GM21528 (cell line): Measurements from ENCODE around the gene ZFP36.
A peak's percentile ranks its signal among the peaks of the same experiment; 100 is the strongest.

Source experiments
- ATAC-seq: cut with Tn5 transposase; IDR thresholded peaks from one replicate; pipeline ENCODE4 v1.9.1; 2021; ENCODE audit warnings: mild to moderate bottlenecking, moderate library complexity; ENCODE audit not compliant: unreplicated experiment, low FRiP score

ZFP36 gene

DNA sequence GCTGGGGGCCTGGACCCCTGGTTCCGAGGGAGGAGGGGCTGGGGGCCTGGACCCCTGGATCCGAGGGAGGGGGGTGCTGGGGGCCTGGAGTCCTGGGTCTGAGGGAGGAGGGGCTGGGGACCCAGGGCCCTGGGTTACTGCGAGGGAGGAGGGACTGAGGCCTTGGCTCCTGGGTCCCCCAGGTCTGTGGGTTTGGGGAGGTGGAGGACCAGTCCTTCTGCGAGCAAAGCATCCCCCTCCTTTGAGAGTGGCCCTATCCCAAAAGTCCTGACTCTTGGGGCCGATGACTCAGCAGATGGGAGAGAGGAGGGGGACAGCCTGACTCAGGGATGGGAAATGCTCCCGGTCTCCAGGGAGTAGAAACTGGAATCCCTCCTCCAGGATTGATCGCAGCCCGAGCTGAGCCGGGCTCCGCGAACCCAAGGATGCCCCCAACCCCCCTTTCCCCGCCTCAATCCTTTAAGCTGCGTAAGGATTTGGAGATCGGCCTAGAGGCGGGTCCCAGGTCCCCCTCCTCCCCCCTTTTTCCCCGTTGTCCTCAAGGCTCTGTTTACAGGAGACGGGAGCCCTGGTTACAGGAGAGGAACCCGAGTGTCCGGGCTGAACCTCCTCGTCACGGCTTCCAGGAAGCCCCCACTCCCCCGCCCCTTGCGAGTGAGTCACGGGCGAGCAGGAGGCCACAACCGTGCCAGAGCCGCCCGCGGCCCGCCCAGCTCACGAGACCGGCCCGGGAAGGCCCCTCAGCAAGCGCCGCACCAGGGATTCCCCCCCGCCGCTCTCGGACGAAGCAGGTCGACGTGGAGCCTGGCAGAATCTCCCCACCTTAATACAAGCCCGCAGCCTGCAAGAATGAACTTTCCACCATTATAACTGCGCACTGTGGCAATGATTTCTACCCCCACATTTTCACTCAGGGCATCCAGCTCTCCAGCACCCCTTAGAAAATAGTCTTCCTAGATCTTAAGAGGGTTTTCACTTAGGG is 3.0 kb upstream of the ZFP36 start:
- ATAC-seq, result no peak

DNA sequence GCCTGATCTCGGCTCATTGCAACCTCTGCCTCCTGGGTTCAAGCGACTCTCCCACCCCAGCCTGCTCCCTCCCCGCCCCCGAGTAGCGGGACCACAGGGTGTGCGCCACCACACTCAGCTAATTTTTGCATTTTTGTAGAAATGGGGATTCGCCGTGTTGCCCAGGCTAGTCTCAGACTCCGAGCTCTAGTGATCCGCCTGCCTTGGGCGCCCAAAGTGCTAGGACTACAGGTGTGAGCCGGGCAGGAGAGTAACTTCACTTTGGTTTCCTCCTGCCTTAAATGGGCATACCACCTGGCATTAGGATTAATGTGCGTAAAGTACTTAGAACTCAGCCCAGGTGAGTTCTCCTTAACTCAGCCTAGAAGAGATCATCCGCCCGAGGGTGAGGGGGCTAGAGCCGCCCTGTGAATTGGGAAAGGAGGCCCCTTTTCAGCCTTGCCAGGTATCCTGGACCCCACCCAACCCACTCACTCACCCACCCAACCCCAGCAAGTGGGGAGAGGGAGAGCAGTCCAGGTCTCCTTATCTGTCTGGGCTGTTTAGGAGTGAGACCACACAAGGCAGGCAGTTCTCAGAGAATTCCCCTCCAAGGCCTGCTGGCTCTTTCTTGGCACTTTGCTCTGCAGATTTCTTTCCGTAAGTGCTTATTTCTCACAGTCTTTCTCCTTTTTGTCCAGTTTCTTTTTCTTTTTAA is 1.2 kb upstream of the ZFP36 start:
- no peak for ATAC-seq

DNA sequence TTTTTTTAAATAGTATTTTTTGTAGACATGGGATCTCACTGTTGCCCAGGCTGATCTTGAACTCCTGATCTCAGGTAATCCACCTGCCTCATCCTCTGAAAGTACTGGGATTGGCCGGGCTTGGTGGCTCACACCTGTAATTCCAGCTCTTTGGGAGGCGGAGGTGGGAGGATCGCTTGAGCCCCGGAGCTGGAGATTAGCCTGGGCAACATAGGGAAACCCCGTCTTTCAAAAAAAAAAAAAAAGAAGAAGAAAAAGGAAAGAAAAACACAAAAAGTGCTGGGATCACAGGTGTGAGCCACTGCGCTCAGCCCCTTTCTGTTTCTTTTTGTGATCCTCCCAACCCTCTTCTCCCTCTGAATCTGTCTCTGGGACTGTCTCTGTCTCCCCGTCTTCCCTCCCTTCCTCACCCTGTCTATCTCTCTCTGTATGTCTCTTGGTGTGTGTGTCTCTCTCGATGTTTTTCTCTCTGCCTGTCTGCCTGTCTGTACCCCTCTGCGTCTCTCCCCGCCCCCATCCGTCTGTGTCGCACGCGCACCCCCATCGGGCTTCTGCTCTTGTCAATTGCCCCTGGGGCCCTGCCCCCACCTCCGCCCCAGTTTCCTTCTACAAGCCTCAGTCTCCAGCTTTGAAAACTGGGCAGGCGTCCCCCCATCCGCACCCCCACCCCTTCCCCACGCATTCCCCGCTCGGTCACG is 540 bp upstream of the ZFP36 start:
- ATAC-seq, result no peak

DNA sequence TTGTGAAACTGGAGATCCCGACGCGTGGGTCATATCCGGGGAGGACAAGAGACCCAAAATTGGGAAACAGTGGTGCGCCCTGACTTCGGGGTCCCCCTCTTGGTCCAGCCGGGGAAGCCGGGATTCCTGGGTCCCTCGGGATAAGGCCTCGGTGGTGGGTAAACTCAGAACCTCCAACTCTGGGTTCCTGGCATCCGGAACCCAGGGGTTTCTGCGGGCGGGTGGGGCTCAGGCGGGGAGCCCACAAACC is 688 bp downstream of the ZFP36 start:
- no peak for ATAC-seq

DNA sequence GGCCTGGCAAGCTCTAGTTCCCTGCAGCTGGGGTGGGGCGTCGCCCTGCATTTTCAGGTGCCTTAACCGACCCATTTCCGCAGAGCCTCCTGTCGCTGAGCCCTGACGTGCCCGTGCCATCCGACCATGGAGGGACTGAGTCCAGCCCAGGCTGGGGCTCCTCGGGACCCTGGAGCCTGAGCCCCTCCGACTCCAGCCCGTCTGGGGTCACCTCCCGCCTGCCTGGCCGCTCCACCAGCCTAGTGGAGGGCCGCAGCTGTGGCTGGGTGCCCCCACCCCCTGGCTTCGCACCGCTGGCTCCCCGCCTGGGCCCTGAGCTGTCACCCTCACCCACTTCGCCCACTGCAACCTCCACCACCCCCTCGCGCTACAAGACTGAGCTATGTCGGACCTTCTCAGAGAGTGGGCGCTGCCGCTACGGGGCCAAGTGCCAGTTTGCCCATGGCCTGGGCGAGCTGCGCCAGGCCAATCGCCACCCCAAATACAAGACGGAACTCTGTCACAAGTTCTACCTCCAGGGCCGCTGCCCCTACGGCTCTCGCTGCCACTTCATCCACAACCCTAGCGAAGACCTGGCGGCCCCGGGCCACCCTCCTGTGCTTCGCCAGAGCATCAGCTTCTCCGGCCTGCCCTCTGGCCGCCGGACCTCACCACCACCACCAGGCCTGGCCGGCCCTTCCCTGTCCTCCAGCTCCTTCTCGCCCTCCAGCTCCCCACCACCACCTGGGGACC is 1.2 kb downstream of the ZFP36 start:
- ATAC-seq, result no peak

DNA sequence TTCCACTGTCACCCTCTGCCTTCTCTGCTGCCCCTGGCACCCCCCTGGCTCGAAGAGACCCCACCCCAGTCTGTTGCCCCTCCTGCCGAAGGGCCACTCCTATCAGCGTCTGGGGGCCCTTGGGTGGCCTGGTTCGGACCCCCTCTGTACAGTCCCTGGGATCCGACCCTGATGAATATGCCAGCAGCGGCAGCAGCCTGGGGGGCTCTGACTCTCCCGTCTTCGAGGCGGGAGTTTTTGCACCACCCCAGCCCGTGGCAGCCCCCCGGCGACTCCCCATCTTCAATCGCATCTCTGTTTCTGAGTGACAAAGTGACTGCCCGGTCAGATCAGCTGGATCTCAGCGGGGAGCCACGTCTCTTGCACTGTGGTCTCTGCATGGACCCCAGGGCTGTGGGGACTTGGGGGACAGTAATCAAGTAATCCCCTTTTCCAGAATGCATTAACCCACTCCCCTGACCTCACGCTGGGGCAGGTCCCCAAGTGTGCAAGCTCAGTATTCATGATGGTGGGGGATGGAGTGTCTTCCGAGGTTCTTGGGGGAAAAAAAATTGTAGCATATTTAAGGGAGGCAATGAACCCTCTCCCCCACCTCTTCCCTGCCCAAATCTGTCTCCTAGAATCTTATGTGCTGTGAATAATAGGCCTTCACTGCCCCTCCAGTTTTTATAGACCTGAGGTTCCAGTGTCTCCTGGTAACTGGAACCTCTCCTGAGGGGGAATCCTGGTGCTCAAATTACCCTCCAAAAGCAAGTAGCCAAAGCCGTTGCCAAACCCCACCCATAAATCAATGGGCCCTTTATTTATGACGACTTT is 2.0 kb downstream of the ZFP36 start:
- no peak for ATAC-seq

DNA sequence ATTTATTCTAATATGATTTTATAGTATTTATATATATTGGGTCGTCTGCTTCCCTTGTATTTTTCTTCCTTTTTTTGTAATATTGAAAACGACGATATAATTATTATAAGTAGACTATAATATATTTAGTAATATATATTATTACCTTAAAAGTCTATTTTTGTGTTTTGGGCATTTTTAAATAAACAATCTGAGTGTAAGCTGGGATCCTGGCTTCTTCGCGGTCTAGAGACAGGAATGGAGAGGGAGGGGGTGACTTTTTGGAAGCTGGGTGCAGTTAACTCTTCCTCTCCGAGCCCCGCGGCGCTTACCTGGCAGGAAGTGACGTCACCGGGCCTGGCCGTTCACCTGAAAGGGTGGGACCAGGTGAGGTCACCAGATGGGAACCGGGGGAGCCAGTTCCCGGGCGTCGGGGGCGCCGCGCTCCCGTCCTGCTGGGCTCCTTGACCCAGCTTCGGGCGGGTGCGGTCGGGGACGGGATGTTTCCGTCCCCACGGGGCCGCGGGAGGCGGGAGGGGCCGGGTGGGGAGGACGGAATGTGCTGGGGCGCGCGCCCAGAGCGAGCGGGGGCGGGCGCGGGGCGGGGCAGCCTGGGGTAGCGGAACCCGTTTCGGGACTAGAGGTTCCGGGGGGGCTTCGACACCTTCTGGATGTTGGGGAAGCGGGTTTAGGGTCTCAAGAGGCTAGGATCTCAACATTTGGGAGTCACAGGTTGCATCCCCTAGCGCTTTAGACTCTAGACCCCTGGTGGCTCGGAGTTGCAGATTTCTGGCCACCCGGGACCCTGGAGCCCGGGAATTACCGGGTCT is 2.8 kb downstream of the ZFP36 start:
- ATAC-seq, result no peak

DNA sequence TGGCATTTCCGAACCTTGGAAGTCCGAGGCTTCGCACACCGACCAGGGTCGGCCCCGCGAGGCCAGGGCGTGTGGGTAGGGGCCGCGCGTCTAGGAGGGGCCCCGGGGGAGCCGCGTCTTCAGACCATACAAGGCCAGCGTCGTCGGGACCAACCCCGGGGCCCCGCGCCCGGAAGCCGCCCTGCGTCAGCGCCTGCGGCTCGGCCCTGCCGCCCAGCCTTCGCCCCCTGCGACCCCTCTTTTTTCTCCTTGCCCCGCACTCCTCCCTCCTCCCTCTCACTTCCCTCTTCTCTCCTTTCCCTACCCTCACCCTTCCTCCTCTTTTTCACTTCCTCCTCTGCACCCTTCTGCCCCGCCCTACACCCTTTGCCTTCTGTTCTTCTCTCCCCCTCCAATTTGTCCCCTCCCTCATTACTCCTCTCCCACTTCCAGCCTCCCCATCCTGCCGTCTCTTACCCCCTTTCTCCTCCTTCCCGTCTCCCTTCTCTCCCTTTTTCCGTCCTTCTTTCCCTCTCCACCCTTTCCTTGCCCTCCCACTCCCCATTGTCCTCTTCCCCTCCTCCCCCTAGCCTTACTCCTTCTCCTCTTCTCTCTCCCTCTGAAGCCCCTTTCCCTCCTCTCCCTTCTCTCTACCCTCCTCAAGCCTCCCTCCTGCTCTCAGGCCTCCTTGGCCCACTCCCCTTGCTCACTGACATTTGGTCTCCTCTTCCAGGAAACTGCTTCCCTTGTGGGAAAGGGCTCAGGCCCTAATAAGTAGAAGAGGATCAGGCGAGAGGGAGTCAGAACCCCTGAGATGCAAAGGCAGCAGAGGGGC is 3.6 kb downstream of the ZFP36 start:
- ATAC-seq, result no peak

DNA sequence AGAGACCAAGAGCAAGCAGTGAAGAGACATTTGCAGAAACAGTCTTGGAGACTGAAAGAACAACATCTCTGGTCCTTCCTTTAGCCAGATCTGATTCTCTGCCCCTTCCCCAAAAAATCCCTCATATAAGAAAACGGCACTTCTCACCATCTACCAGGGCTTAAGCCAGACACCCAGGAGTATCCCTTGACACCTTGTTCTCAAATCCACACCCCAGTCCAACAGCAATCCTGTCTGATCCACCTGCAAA is 4.1 kb downstream of the ZFP36 start:
- no peak for ATAC-seq

DNA sequence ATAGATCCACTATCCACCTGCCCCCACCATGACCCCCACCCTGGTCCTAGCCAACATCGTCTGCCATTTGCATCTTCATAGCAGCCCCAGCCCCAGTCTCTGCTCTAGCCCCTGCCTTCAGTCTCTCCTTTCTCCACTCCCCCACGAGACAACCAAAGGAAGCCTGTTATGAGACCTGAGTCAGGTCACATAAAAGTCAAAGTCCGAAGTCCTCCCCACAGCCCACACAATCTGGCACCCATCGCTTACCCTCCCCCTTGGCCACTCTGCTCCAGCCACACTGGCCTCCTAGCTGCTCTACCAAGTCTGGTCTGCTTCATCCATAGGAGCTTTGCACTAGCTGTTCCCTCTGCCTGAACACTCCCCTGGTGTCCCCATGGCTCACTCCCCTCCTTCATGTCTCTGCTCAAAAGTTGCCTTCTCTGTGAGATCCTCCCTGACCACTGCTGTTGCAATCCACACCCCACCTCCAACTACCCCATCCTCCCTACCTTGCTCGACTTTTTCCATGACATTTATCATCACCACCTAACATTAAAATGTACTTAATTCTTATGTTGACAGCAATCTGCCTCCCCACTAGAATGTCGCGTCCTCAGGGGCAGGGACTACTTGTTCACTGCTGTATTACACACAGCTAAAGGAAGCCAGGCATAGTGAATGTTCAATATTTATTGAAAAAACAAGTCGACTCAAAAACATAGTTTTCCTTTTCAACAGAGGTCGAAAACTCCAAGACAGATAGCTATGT is 4.6 kb downstream of the ZFP36 start:
- no peak for ATAC-seq

DNA sequence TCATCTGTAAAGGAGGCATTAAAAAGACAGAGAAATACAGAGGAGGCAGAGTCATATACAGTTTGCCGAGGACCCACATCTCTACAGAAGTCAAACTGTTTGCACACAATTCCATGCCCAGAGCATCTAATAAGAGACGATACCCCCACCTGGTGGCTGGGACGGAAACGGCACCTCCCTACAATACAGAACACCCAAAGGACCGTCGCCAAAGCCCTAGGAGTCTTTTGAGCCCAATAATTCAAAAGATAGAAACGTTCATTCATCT is 5.1 kb downstream of the ZFP36 start:
- peak; percentile 30 for ATAC-seq

DNA sequence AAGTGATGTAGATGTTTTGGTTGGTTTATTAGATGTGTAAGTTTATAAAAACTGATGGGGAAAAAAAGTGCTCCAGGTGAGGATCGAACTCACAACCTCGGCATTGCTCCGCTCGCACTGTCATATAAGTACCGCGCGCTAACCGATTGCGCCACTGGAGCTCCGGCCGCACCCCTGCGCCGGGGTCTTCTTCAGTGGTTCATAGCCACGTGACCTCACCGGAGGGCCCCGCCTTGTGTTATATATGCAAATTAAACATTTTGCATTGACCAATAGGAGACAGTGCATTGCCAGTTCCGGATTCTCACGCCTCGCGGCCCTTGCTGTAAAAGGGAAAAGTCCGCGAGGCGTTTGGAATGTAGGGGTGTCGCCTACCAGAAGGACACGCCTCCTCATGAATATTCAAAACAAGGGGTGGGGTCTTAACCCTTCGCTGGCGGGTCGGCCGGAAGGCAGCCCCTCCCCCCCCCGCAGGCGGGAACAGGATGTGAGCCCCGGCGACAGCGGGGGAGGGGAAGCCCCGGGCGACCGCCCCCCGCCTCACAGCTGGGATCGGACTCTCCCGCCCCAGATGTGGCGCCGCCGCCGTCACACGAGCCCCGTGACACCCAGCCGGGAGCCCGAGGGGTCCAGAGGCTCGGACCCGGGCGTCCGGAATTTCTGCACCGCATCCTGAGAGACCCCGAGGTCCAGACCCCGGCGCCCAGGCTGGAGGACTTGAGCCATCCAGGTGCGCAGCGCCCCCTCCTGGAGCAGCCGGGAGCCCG is 5.6 kb downstream of the ZFP36 start, which contains the start of gene PLEKHG2:
PLEKHG2 (plus strand) TSS at position 570 of the 767 bp plus-strand sequence. CDS start 1,418 bp downstream, outside the sequence.
- ATAC-seq, result peak; percentile 48

DNA sequence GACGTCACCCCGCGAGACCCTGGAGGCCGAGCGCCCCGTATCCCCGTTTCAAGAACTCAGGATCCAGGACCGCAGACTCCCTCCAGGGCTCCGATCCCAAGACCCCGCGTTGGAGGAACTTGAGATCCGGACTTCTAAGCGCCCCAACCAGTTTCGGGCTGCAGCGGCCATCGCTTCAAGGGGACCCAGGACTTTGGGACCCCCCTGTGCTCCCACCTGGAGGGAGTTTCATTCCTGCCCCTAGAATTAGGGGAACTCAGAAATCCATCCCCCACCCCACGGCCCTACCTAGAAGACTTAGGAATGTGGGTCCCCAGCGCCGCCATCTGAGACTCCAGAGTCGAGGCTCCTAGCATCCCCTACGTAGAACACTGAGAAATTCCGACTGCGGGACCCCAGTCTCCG is 6.2 kb downstream of the ZFP36 start:
- ATAC-seq, result no peak

DNA sequence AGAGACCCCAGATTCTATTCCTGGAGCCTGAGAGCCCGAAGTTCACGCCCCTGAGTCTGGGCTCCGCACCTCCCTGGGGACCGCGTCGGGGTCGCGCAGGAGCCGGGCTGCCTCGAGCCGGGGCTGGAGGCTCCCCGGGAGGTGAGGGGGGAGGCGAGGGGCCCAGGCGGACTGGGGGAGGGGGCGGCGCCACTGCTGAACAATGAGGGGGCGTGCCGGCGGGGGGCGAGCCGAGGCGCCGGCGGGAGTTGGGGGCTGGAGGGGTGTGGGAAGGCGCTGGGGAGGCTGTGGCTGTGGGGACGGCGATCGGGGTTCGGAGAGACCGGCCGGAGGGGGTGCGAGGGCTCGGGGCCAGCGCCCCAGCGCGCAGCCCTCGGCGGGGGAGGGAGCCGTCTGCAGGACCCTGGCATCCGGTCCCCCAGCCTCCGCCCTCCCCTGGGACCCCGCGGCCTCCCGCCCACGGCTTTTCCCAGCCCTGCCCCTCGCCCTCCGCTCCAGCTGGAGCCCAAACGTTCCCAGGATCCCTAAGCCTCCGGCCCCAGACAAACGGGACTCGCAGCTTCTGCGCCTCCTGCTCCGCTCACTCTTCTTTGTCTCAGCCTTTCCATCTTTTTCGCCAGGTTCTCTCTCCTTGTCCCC is 6.7 kb downstream of the ZFP36 start:
- no peak for ATAC-seq

DNA sequence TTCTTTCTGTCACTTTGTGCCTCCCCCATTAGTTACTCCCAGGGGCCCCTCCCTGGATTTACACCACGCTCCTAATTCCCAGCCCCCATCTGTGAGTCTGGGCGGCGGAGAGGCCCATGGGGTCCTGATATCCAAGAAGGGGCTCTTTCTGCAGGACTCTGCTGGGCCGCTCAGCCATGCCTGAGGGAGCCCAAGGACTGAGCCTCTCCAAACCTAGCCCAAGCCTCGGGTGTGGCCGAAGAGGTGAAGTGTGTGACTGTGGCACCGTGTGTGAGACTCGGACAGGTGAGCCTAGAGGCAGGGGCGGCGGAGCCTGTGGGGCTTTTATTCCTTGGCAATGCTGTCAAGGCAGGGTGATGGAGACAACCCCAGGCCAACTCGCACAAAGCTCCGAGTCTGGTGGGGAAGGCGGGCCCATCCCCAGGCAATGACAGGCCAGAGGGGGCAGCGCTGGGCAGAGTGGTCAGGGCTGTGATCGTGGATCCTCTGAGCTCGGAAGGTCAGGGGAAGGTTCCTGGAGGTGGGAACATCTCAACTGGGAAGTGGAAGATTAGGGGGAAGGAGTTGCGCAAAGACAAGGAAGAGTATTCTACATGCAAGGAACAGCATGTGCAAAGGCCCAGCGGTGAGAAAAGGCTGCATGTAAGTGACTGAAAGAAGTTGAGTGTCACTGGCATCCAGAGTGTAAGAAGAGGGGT is 7.4 kb downstream of the ZFP36 start:
- no peak for ATAC-seq
